ENCODE measurements around the gene DLG1.

Gene DLG1

DNA sequence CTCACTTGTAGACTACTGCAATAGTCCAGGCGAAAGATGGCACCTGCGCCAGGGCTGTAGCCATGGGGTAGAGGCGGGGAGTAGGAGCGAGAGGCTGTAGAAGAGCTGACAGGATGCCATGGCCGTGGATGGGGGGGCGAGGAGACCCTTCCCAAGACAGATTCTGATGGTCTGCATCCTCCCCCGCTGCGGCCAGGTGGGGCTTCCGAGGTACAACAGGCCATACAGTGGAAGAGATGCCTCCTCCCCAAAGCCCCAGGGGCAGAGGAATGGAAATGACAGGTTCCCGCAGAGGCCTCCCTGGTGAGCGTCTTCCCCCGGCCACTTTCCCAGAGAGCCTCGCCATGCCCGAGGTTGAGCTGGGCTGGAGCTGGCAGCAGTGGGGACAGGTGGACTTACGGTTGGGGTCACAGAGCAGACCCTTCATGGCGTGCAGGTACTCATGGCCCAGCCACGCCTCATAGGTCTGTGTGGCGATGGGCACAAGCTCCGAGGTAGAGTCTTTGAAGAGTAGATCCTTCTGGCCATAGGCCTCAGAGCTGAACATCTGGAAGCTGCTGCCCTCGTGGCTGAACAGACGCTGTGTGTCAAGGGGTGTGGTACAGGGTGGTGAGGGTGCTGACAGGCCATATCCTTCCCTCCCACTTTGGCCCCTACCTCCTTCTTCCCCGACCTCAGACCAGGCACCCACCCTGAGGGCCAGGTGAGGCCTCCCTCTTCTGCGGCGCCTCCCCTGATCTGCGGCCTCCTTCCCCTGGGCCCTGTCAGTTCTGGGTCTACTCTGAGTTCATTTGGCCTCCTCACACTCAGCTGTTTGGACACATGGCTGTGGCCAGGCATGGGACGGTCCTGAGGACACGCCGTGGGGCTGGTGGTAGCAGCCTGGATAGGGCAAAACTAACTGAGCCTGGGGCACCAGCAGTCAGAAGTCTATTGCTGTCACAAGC, 282.3 kb downstream of the DLG1 start:
- no peak for DNase-seq (ENCODE audit: low read depth in 2 of 2)

DNA sequence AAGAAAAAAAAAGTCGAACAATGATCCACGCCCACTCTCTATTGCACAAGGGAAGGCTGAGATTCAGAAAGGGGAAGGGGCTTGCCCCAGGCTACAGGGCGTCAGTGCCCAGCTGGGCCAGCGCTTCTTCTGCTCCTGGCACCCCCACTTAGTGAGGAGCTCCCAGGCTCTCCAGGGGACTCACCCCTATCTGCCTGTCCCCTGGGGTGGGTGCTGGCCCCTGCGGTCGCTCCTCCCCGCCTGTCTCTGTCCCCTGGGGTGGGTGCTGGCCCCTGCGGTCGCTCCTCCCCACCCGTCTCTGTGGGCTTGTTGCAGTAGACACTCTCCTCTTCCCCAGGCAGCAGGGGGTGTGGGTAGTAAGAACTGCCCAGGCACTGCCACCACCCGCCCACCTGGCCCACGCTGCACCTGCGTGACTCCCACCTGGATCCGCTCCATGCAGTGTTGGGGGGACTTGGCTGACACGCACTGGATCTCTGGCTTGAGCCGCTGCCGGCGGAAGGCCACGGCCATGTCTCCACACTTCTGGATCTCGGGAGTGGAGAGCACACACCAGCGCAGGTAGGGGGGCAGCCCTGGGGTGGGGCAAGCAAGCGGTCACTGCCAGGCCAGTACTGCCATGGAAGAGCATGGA, 283.4 kb downstream of the DLG1 start:
- DNase-seq (ENCODE audit: low read depth in 2 of 2), result no peak

DNA sequence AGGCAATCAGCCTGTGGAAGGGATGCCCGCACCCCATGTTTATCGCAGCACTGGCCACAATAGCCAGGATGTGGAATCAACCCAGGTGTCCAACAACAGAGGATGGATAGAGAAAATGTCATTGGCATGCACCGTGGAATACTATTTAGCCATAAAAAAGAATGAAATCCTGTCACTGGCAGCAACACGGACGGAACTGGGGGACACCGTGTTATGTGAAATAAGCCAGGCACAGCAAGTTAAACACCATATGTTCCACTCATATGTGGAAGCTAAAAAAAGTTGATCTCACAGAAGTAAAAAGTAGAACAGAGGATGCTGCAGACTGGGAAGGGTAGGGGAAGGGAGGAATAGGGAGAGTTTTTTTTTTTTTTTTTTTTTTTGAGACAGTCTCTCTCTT, 284.4 kb downstream of the DLG1 start:
- no peak for DNase-seq (ENCODE audit: low read depth in 2 of 2)

DNA sequence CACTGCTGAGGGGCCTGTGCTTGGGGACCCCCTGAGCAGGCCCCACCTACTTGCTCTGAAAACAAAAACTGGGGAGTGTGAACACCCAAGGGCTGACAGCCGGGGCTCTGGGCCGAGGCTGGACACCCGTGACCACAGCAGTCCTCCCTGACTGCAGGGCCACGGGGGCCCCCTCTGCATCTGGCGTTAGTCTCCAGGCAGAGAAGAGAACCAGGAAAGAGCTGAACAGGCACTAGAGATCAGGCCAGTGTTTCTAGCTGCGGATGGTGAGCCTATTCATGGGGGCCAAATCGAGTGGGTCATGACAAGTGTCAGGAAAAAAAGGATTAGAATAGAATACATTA, 285.9 kb downstream of the DLG1 start:
- DNase-seq (ENCODE audit: low read depth in 2 of 2), result no peak

DNA sequence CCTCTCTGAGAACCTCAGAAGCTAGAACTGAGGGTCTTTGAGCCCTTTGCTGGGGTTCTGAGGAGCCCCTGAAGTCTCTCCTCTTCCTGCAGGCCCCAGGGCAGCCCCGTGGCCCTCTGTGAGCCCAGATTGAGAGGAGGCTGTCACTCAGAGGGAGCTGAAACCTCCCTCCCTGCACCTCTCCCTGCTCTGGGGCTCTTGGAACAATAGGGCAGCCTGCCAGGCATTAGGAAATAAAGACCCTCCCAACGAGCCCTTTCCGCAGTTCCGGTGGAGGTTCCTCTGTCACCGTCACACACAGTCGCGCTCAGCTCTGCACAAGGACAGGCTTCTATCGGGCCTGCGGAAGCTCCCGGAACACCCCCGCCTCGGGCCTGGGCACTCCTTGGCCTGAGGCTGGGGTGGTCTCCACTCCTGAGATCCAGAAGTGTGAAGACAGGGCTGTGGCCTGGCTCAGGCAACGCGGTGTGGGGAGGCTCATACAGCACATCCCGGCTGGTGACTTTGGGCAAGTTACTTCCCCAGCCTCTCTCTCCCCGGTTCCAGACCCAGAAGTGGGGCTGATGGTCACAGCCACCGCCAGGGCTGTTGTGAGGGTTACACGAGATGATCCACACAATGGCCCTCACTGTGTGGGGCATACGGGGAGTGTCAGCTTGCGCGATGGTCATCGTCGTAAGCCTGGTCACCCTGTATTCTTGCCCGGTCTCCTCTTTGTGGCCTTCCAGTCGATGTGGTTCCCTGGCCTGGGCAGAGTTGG, 286.5 kb downstream of the DLG1 start:
- DNase-seq (ENCODE audit: low read depth in 2 of 2), result no peak

DNA sequence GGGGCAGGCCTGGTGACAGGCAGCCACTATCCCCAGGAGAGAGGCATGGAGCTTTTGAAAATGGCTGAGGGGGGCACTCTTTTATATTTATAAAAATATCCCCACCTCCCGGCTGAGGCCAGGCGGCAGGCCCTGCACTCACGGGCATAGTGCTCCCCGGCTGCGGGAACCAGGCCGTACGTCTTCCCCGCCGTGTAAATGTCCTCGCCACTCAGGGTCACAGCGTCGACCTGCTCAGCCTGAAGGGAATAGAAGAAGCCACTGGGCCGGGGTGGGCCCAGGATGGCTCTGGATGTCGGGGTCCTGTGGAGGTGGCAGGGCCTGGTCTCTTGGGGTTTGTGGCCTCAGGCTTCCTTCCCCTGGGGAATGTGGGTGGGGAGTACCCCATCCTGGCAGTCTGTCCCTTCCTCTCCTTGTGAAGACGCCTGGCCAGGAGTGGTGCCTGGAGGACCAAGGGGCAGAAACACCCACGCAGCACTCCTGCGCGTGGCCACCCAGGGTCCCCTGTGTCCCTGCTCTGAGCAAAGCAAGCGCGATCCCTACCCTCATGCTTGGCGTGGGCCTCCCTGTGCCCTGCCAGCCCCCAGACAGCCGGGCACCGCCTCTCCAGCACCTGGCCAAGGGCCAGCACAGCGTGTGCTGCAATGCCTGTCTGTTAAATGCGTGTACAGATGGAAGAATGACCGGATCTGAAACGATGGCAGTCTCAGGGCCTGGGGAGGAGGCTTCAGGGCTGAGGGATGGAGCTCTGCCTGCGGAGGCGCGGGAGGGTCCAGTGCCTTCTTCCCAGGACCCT, 287.7 kb downstream of the DLG1 start:
- DNase-seq (ENCODE audit: low read depth in 2 of 2), result no peak

DNA sequence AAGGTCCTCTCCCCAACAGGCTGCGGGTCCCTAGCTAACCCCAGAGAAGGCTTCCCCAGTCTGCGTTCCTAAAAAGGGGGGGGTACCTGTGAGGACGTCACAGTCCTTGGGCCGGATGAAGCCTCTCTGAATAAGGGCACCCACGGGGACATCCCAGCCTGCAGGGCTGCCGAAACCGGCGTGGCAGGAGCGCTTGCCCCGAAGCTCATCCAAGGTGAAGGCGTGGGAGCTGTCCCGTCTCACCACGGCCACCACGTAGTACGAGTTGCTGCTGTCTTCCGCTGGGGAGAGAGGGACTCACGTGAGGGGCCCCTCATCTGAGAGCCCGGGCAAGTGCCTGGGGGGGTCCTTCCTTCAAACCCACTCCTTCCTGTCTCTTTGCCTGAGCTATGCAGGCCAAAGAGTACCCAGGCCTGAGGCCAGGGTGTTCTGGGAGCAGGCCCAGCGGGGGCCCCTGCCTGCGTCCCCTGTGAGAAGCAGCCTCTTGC, 288.8 kb downstream of the DLG1 start:
- no peak for DNase-seq (ENCODE audit: low read depth in 2 of 2)

DNA sequence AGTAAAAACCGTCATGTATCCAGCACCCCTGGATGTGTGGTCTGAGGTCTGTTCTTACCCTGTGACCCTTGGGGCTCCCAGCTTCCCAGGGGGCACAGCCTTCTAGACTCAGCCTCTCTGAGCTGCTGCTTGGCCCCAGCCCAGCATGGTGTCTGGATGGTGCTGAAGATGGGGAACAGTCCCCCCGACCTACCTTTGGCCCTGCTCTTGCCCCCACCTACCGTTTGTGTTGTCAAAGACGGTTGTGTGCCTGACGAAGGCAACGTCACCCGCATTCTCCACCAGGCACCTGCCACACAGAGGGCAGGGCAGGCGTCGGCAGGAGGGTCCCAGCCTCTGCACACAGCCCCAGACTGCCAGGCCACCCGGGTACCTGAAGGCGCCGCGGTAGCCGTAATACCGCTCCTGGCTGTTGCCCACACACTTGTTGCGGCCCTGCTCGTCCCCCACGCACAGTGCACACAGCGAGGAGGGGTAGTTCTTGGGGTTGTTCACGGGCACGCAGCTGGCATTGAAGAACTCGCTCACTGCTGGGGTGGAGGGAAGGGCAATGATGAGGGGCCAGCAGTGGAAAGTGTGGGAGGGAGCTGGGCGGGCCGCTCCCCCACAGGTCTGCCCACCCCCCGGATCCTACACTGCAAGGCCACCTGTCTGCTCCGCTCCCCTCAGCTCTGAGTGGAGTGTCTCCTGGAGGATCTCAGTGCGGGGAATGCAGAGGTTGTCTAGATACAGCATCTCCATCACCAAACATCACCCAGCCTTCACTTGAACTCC, 289.8 kb downstream of the DLG1 start:
- no peak for DNase-seq (ENCODE audit: low read depth in 2 of 2)

DNA sequence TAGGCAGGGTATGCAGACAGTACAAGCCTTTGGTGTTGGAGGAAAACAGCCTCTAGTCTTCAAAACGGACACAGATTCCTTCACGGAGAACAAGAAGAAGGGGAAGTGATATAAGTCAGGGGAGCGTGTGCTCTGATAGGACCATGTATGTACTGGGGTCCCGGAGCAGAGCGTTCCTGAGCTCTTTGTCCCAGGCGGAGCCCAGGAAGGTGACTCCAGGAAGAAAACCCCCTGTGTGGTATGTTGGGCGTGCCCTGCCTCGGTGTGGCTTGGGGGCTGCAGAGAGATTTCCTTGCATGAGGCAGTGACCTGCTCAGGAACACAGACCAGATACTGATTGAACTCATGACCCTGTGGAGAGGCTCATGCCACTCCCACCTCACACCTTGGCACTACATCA, 290.5 kb downstream of the DLG1 start:
- no peak for DNase-seq (ENCODE audit: low read depth in 2 of 2)

DNA sequence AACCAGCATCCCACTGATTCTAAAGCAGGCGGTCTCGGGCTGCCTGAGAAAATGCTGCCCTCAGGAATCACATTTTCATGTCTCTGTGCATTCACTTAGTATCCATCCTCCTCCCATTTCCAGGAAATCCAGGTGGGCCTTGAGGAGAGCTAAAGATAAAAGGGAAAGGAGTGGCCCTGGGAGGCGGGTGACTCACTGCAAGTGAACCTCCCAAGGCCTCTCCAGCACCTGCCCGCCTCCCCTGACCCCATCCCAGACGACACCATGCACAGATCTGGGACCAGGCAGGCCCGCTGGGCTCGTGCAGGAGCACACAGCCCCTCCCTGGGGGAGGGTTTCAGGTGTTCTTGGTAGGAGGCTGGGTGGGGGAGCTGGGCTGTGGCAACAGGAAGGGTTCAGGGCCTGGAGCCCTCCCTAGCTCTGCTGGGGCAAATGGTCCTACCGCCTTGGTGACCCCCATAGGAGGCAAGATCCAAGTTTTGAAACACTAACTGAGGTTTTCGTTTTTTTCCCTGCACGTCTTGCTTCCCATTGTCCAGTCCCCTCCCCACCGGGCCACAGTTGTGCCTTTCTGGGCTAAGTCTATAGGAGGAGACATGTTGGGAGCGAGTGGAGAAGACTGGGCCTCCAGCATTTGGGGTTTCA, 291.0 kb downstream of the DLG1 start:
- no peak for DNase-seq (ENCODE audit: low read depth in 2 of 2)

DNA sequence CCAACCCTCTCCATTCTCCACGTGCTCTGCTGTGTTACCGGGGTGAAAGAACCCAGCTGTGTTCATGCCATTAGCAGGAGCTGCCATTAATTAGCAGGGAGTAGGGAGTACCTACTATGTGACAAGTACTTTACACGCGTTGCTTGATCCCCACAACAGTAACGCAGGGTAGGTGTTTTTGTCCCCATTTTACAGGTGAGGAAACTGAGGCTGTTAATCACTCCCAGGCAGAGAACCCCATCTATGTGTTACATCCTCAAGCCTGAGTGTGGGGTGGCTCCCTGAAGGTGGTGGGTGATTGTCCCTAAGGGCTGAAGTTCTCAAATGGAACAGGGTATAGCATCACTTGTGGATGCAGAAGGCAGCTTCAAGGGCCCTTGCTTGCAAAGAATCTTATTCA, 291.6 kb downstream of the DLG1 start:
- DNase-seq (ENCODE audit: low read depth in 2 of 2), result no peak

DNA sequence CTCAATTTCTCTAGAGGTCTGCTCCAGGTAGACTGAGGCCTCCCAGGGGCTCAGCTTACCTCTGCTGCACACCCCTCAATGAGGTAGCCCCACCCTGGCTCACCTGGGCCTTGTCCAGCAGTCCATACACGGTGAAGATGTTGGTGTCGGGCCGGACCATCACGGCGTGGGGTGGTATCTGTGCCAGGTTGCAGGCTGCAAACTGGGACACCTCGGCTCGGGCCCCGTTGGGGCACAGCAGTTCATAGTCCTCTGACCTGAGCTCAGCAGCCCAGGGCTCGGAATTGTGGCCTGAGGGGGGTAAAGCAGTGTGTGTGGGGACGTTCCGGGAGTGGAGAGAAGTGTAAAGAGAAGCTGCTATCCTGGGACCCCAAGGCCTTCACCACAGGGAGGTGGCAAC, 292.0 kb downstream of the DLG1 start:
- DNase-seq (ENCODE audit: low read depth in 2 of 2), result no peak

DNA sequence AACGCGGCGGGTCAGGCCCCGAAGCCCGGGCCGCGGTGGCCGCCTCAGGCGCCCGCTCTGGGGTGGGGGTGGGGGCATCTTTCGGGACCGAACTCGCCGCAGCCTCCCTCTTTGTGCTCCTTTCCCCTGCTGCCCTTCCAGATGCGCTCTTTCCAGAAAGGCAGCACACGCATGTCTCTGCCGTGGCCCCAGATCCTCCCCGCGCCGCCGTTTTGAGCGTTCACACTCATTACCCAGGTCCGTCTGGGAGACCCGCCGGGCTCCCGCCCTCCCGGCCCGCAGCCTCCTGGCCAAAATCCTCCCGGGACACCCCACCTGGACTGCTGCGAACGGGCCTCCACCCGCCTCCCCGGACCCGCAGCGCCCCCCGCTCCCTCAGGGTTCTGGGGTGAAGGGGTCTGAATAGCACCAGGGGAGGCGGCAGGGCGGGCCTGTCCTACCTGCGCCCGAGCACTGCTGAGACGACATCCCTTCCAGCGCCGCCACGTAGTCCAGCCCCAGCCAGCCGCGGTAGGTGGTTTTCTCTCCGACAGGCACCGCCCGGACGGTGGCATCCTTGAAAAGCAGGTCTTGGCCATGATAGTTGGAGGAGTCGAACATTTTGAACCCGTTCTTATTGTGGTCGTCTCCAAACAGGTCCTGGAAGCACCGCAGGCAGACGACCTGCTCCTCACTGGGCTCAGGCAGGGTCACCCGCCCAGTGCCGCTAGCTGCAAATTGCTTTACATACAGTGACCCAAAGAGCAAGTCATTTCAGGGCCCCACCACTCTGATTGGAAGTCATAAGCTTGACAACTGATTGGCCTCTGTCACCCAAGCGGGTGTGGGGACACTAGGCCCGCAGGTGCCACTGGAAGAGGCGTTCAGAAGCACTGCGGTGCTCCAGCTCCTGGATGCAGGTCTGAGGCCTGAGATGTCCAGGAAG, 294.7 kb downstream of the DLG1 start:
- DNase-seq (ENCODE audit: low read depth in 2 of 2), result peak in 1 of 2 donors; percentile 22

DNA sequence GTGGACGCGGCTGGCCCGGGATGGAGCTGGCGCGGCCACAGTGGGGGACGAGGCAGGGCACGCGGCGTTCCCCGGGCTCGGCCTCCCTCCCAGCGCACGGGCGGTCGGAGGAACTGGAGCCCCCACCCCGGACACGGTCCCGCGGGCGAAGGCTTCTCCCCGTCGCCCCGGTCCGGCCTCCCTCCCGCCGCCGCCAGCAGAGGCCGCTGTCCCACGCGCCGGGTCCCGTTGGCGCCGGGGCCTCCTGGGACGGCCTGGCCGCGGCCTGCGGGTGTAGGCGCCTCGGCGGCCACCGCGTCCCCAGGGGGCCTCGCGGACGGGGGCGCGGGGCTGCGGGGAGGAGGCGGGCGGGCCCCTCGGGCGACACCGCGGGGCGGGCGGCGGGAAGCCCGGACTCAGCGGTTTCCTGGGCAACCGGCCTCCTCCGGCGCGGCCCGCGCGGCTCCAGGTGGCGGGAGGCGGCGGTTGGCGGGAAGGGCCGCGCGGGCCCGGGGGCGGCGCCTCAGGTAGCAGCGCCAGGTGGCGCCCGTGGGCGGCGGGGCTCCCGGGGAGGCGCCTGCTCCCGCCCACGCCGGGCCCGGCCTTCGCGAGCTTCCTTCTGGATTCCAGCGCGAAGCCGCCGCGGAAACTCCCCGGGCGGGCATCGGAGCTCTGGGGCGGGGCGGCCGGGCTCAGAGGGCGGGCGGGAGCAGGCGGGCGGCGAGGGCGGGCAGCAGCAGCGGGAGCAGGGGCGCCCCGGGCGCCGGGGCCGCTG, 295.5 kb downstream of the DLG1 start:
- peak; percentile 68 to 78 for DNase-seq (ENCODE audit: low read depth in 2 of 2)

DNA sequence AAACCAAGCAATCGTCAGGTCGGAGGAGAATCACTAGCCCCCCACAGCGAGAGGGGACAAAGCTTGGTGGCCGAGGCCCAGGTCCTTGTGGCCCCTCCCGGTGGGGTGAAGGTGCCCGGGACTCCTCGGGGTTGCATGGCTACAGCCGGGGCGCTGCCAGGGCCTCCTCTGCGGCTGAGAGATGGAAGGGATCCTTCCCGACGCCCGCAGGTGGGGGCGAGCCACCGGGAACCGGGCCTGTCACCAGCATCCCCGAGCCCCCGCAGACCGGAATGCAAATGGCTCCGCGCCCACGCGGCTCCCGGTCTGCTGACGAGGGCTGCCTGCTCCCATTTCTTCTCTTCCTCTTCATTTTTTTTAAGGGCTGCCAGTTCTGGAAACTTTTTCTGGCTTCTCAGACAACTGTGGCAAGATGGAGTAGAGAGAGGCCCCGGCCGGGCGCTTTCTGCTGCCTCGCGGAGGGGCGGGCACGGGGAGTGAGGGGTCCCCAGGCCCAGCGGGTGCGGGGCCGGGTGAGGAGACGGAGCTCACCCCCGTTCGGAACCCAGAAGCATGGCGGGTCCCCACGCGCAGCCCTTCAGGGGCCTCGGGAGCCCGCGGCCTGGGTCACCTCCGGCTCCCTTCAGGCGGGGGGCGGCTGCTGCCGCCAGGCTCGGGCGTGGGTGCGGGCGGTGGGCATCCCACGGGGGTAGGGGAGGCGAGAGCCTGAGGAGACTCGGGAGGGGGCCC, 296.3 kb downstream of the DLG1 start:
- DNase-seq (ENCODE audit: low read depth in 2 of 2), result no peak

DNA sequence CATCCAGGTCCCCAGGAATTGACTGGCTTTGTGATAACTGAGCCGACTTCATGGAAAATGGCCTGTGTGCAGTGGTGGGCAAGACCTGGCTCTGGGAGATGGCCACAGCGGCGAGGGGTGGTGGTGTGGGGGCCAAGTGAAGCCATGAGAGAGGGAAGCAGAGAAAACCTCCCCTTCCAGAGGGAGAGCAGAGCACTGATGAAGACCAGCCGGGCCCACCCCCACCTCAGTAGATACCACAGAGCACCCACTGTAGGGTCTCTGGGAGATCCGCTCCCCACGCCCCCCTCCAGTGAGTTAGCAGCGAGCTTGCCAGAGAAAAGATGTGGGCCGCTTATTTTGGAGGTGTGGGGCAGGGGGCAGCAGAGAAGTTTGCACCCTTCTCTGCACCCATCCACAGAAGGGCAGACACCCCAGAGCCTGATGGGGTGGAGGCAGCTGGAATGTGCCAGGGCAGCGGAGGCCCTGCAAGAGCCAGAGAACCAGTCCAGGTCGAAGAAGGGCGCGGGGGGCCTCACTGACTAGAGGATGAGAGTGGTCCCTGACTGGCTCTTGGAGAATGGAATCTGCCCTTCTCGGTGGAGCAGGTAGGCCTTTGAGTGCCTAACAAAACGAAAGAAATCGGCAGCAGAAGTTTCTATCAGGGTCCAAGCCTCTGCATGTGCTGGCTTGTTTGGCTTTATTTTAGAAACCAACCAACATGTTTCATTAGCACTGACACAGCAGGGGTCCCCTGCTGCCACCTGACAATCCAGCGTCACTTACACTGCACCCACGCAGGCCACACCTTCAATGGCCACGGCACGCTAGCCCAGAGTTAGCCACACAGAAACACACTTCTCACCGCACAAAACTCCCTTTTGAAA, 297.1 kb downstream of the DLG1 start:
- no peak for DNase-seq (ENCODE audit: low read depth in 2 of 2)

DNA sequence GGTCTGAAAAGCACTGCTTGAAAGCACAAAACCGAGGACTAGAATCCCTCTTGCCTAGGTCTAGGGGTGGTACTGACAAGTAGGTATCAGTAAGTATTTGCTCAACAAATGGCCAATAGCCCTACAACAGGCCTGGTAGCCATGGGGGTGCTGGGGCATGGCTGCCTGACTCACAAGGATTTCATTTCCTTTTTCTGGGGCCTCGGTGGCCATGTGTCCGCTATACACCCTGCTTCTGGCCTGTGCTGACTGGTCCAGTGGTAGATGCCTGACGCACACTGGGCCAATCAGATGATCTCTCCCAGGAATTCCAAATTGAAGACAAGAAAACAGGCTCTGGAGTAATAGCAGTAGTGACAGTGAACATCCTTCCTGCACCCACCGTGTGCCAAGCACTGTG, 298.2 kb downstream of the DLG1 start:
- no peak for DNase-seq (ENCODE audit: low read depth in 2 of 2)

All from stimulated activated CD4-positive, alpha-beta T cell treated with anti-CD3 and anti-CD28 coated beads, Interleukin-4, amount 100 ng/mL, for 48 hours (primary cell).